WTC11 (cell line): ENCODE measurements around the gene REPIN1. TPM values are rescaled to one million over a fixed set of nuclear protein-coding genes. Genes with fewer than 3 reads are reported as not detected.

Source experiments
- ATAC-seq: fragments of 200-7000 bp; cut with Tn5 transposase; 2 replicates; pipeline ENCODE4 v1.10.0; 2021; ENCODE audit warnings: mild to moderate bottlenecking, moderate library complexity
- CTCF ChIA-PET: fragments of 300-600 bp; sonication (Branson Sonifier 250); formaldehyde crosslinking; loops from one replicate; lab custom pipeline; 2021; ENCODE audit warnings: antibody characterized with exemption; lab: Charles Lee
- POLR2A ChIA-PET: fragments of 350-600 bp; sonication (Branson Sonifier 250); formaldehyde crosslinking; loops from one replicate; lab custom pipeline; 2021; ENCODE audit warnings: antibody characterized with exemption; lab: Charles Lee
- DNase-seq: peaks from one replicate; pipeline ENCODE4 v3.0.0; 2021; ENCODE audit warnings: low spot score
- H3K27ac Mint-ChIP-seq: 2 replicates; pipeline ENCODE4 v1.8.0; 2021; ENCODE audit warnings: mixed read lengths
- H3K27me3 Mint-ChIP-seq: 2 replicates; pipeline ENCODE4 v1.8.0; 2021; ENCODE audit warnings: low read depth, mild to moderate bottlenecking, moderate library complexity, mixed read lengths
- H3K36me3 Mint-ChIP-seq: 2 replicates; pipeline ENCODE4 v1.8.0; 2021; ENCODE audit warnings: mixed read lengths
- H3K4me1 Mint-ChIP-seq: 2 replicates; pipeline ENCODE4 v1.8.0; 2022; ENCODE audit warnings: mixed read lengths
- H3K4me3 Mint-ChIP-seq: 2 replicates; pipeline ENCODE4 v1.8.0; 2021; ENCODE audit warnings: mild to moderate bottlenecking, moderate library complexity, mixed read lengths
- H3K9me3 Mint-ChIP-seq: 2 replicates; pipeline ENCODE4 v1.8.0; 2021; ENCODE audit warnings: mixed read lengths
- CREM ChIP-seq: sonication (generic); formaldehyde crosslinking; IDR thresholded peaks from 2 replicates; pipeline ENCODE4 v1.8.1; 2022; ENCODE audit warnings: mild to moderate bottlenecking, missing genetic modification reagents, moderate library complexity
- EMX1 ChIP-seq: fragments of 250-450 bp; sonication (Bioruptor Pico); IDR thresholded peaks from 2 replicates; pipeline ENCODE4 v1.8.0; 2021; ENCODE audit warnings: mild to moderate bottlenecking
- ESRRA ChIP-seq: sonication (generic); formaldehyde crosslinking; IDR thresholded peaks from 2 replicates; pipeline ENCODE4 v1.8.1; 2022; ENCODE audit warnings: mild to moderate bottlenecking, missing genetic modification reagents, borderline replicate concordance
- FOXP1 ChIP-seq: sonication (generic); formaldehyde crosslinking; IDR thresholded peaks from 2 replicates; pipeline ENCODE4 v1.8.0; 2022; ENCODE audit warnings: missing genetic modification reagents, mild to moderate bottlenecking, moderate library complexity, borderline replicate concordance
- MYBL2 ChIP-seq: sonication (generic); formaldehyde crosslinking; IDR thresholded peaks from 2 replicates; pipeline ENCODE4 v1.8.1; 2023; ENCODE audit warnings: mild to moderate bottlenecking, moderate library complexity, missing genetic modification reagents
- NFYB ChIP-seq: sonication (generic); formaldehyde crosslinking; conservative IDR thresholded peaks from 2 replicates; pipeline ENCODE4 v1.8.0; 2022; ENCODE audit warnings: low read depth, missing genetic modification reagents
- RORB ChIP-seq: fragments of 250-450 bp; sonication (Bioruptor Pico); IDR thresholded peaks from 2 replicates; pipeline ENCODE4 v1.9.0; 2021; ENCODE audit warnings: mild to moderate bottlenecking
- SMAD3 ChIP-seq: sonication (generic); formaldehyde crosslinking; IDR thresholded peaks from 2 replicates; pipeline ENCODE4 v1.8.0; 2022; ENCODE audit warnings: missing genetic modification reagents, mild to moderate bottlenecking, borderline replicate concordance
- ZNF219 ChIP-seq: sonication (generic); formaldehyde crosslinking; IDR thresholded peaks from 2 replicates; pipeline ENCODE4 v1.8.0; 2023; ENCODE audit warnings: missing genetic modification reagents, mild to moderate bottlenecking, borderline replicate concordance
- ZNF317 ChIP-seq: sonication (generic); formaldehyde crosslinking; IDR thresholded peaks from 2 replicates; pipeline ENCODE4 v1.8.1; 2023; ENCODE audit warnings: low read depth, mild to moderate bottlenecking, moderate library complexity, missing genetic modification reagents, borderline replicate concordance
- total RNA-seq: library from RNA; stranded (reverse); gene quantifications from 3 replicates; pipeline ENCODE4 v1.2.3, GENCODE V29; 2021
- TF ChIP-seq, protein P1 (sequence below): sonication (generic); formaldehyde crosslinking; IDR thresholded peaks from 2 replicates; pipeline ENCODE4 v1.8.1; 2023; ENCODE audit warnings: mild to moderate bottlenecking, missing genetic modification reagents, borderline replicate concordance
- TF ChIP-seq, protein P2 (sequence below): sonication (generic); formaldehyde crosslinking; IDR thresholded peaks from 2 replicates; pipeline ENCODE4 v1.8.1; 2022; ENCODE audit warnings: mild to moderate bottlenecking, missing genetic modification reagents, moderate library complexity, borderline replicate concordance
- TF ChIP-seq, protein P3 (sequence below): sonication (generic); formaldehyde crosslinking; IDR thresholded peaks from 2 replicates; pipeline ENCODE4 v1.8.0; 2022; ENCODE audit warnings: mild to moderate bottlenecking, missing genetic modification reagents
- TF ChIP-seq, protein P4 (sequence below): fragments of 250-450 bp; sonication (Bioruptor Pico); IDR thresholded peaks from 2 replicates; pipeline ENCODE4 v2.1.2; 2022; ENCODE audit warnings: mild to moderate bottlenecking, moderate library complexity
- TF ChIP-seq, protein P5 (sequence below): sonication (generic); formaldehyde crosslinking; IDR thresholded peaks from 2 replicates; pipeline ENCODE4 v1.8.0; 2022; ENCODE audit warnings: mild to moderate bottlenecking, missing genetic modification reagents
- TF ChIP-seq, protein P6 (sequence below): sonication (generic); formaldehyde crosslinking; IDR thresholded peaks from 2 replicates; pipeline ENCODE4 v1.8.1; 2022; ENCODE audit warnings: missing genetic modification reagents, borderline replicate concordance

The REPIN1 gene
- total RNA-seq, 1 experiment from 2014 or later = 130 TPM

DNA sequence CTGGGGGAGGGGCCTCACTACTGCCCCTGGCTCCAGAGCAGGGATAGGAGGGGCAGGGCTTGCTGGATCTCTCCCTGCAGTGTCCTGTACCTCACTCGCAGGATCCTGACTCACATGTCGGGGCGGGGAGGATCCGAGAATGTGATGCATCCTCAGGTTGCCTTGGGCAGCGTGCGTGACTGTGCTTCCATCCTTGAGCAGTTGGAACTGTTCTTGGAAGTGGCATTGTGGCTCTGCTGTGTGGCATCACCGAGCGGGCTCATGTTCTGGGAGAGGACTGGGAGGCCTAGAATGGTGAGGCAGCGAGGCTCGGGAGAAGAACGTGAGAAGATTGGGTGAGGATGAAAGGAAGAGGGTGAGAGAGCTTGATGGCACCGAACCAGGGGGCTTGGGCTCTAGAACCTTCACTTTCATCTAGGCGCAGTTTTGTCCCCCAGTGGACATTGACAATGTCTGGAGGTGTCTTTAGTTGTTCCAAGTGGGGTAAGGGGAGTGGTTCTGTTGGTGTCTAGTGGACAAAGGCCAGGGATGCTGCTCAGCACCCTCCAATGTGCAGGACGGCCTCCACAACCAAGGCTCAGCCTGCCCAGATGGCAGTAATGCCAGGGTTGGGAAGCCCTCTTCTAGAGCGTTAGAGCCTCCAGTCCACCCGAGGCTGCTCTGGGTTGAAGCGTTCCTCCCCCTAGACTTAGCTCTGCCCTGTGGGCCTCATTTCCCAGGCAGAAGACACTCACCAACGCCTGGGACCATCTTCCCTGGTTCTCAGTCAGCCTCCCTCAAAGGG is 35.6 kb upstream of the REPIN1 start (continued):
- TF ChIP-seq, protein P1, sequence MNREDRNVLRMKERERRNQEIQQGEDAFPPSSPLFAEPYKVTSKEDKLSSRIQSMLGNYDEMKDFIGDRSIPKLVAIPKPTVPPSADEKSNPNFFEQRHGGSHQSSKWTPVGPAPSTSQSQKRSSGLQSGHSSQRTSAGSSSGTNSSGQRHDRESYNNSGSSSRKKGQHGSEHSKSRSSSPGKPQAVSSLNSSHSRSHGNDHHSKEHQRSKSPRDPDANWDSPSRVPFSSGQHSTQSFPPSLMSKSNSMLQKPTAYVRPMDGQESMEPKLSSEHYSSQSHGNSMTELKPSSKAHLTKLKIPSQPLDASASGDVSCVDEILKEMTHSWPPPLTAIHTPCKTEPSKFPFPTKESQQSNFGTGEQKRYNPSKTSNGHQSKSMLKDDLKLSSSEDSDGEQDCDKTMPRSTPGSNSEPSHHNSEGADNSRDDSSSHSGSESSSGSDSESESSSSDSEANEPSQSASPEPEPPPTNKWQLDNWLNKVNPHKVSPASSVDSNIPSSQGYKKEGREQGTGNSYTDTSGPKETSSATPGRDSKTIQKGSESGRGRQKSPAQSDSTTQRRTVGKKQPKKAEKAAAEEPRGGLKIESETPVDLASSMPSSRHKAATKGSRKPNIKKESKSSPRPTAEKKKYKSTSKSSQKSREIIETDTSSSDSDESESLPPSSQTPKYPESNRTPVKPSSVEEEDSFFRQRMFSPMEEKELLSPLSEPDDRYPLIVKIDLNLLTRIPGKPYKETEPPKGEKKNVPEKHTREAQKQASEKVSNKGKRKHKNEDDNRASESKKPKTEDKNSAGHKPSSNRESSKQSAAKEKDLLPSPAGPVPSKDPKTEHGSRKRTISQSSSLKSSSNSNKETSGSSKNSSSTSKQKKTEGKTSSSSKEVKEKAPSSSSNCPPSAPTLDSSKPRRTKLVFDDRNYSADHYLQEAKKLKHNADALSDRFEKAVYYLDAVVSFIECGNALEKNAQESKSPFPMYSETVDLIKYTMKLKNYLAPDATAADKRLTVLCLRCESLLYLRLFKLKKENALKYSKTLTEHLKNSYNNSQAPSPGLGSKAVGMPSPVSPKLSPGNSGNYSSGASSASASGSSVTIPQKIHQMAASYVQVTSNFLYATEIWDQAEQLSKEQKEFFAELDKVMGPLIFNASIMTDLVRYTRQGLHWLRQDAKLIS (CRISPR knock-in tag) = no peak
- no peak for TF ChIP-seq EMX1 (CRISPR knock-in tag)
- TF ChIP-seq SMAD3 (CRISPR knock-in tag) = no peak
- TF ChIP-seq, protein P2, sequence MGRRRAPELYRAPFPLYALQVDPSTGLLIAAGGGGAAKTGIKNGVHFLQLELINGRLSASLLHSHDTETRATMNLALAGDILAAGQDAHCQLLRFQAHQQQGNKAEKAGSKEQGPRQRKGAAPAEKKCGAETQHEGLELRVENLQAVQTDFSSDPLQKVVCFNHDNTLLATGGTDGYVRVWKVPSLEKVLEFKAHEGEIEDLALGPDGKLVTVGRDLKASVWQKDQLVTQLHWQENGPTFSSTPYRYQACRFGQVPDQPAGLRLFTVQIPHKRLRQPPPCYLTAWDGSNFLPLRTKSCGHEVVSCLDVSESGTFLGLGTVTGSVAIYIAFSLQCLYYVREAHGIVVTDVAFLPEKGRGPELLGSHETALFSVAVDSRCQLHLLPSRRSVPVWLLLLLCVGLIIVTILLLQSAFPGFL (CRISPR knock-in tag) = no peak
- no peak for TF ChIP-seq CREM

DNA sequence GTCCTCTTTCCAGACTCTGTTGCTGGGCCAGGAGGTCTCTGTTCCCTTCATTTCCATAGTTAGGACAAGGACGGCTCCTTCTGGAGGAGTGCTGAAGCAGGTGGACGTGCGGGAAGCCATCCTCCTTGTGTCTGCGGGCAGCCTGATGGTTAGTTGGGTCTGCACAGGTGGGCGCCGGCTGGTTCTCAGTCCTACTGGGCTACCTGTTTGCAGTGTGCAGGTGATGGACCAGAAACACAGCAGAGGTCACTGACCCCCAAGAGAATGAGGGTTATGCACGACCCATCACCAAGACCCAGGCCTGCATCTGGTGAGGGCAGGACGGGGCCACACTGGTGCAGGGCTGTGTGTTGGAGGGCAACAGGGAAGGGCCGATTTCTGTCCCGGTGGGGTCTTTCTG is 35.0 kb upstream of the REPIN1 start:
- Mint-ChIP-seq H3K9me3 (no peaks in the 10 kb centered on the region), H3K4me1 (peaks cover 77% of the 10 kb centered on the region), H3K36me3 (peaks cover 25% of the 10 kb centered on the region)
- no peak for DNase-seq
- 0 out of 2 replicates have a peak, but pooled peaks have one; percentile 41 for TF ChIP-seq FOXP1 (CRISPR knock-in tag)
- TF ChIP-seq, protein P3, sequence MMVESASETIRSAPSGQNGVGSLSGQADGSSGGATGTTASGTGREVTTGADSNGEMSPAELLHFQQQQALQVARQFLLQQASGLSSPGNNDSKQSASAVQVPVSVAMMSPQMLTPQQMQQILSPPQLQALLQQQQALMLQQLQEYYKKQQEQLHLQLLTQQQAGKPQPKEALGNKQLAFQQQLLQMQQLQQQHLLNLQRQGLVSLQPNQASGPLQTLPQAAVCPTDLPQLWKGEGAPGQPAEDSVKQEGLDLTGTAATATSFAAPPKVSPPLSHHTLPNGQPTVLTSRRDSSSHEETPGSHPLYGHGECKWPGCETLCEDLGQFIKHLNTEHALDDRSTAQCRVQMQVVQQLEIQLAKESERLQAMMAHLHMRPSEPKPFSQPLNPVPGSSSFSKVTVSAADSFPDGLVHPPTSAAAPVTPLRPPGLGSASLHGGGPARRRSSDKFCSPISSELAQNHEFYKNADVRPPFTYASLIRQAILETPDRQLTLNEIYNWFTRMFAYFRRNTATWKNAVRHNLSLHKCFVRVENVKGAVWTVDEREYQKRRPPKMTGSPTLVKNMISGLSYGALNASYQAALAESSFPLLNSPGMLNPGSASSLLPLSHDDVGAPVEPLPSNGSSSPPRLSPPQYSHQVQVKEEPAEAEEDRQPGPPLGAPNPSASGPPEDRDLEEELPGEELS (CRISPR knock-in tag) = 0 out of 2 replicates have a peak, but pooled peaks have one; percentile 9
- no peak for TF ChIP-seq CREM
- TF ChIP-seq, all 79 proteins: peak for 2
- POLR2A ChIA-PET = no interaction called here
- H3K27ac Mint-ChIP-seq = peak overlapping the region; percentile 90; the same call in 1 of the 2 replicates
- no peak overlapping the region for H3K4me3 Mint-ChIP-seq
- no peak for ATAC-seq
- H3K27me3 Mint-ChIP-seq = no peaks in the 10 kb centered on the region
- CTCF ChIA-PET = no interaction called here

DNA sequence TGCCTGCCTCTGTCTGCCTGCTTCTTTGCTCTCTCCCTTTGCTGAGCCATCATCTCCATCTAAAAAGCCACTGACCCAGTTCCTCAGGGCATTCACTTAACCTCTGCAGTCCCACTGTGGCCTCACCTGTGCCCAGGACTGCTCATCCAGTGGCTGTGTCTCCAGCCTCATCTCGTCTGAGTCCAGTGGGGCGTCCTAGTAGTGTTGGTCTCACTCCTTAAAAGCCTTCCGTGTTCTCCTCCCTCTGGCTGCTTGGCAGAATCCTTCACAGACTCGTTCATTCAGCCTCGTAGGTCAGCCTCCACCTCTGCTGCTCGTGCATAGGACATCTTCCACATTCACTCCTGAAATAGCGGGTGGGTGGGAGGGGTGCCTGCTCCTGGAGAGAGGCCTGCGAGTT is 34.5 kb upstream of the REPIN1 start:
- Mint-ChIP-seq H3K27ac (peak overlapping the region; percentile 90), H3K4me3 (no peak overlapping the region), H3K9me3 (no peaks in the 10 kb centered on the region), H3K27me3 (no peaks in the 10 kb centered on the region), H3K4me1 (peaks cover 77% of the 10 kb centered on the region), H3K36me3 (peaks cover 25% of the 10 kb centered on the region)
- ATAC-seq (no peak), DNase-seq (no peak)
- POLR2A ChIA-PET = interaction anchor here (1.6 kb wide), 2 partner anchors 28 to 68 kb away, joined by 3 to 10 read pairs; no protein-coding TSS in a partner anchor
- CTCF ChIA-PET = interaction anchor here (0.7 to 1.1 kb wide), 2 partner anchors 48 to 49 kb away, joined by 3 to 4 read pairs; no protein-coding TSS in a partner anchor
- TF ChIP-seq, protein P4, sequence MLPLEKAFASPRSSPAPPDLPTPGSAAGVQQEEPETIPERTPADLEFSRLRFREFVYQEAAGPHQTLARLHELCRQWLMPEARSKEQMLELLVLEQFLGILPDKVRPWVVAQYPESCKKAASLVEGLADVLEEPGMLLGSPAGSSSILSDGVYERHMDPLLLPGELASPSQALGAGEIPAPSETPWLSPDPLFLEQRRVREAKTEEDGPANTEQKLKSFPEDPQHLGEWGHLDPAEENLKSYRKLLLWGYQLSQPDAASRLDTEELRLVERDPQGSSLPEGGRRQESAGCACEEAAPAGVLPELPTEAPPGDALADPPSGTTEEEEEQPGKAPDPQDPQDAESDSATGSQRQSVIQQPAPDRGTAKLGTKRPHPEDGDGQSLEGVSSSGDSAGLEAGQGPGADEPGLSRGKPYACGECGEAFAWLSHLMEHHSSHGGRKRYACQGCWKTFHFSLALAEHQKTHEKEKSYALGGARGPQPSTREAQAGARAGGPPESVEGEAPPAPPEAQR (CRISPR knock-in tag) = no peak
- no peak for TF ChIP-seq RORB
- no peak for TF ChIP-seq ESRRA (CRISPR knock-in tag)
- no peak for TF ChIP-seq NFYB
- no peak for TF ChIP-seq ZNF317 (CRISPR knock-in tag)
- no peak for TF ChIP-seq MYBL2
- no peak for TF ChIP-seq ZNF219 (CRISPR knock-in tag)
- TF ChIP-seq, protein P5, sequence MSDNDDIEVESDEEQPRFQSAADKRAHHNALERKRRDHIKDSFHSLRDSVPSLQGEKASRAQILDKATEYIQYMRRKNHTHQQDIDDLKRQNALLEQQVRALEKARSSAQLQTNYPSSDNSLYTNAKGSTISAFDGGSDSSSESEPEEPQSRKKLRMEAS = no peak
- TF ChIP-seq, protein P3 (CRISPR knock-in tag) = no peak
- TF ChIP-seq, protein P6, sequence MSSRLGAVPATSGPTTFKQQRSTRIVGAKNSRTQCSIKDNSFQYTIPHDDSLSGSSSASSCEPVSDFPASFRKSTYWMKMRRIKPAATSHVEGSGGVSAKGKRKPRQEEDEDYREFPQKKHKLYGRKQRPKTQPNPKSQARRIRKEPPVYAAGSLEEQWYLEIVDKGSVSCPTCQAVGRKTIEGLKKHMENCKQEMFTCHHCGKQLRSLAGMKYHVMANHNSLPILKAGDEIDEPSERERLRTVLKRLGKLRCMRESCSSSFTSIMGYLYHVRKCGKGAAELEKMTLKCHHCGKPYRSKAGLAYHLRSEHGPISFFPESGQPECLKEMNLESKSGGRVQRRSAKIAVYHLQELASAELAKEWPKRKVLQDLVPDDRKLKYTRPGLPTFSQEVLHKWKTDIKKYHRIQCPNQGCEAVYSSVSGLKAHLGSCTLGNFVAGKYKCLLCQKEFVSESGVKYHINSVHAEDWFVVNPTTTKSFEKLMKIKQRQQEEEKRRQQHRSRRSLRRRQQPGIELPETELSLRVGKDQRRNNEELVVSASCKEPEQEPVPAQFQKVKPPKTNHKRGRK = no peak
